HCT116 (cell line): ENCODE results near the gene LHPP. TPM values are rescaled to one million over a fixed set of nuclear protein-coding genes. Genes with fewer than 3 reads are reported as not detected.

Experiments used
- ATAC-seq: fragments of 200-7000 bp; cut with Tn5 transposase; 2 replicates; pipeline ENCODE4 v1.9.1; 2020; ENCODE audit warnings: mild to moderate bottlenecking, moderate library complexity
- BruUV-seq: library from RNA; stranded (reverse); fragments of 400-500 nt; replicated peaks from 2 replicates; lab custom pipeline; 2021; lab: Mats Ljungman, UMichigan
- CTCF ChIA-PET: fragments of 300-600 bp; sonication (Branson Sonifier 250); formaldehyde crosslinking; loops from one replicate; lab custom pipeline; 2021; ENCODE audit warnings: antibody characterized with exemption; lab: Charles Lee
- POLR2A ChIA-PET: fragments of 300-600, 350-600 bp; sonication (Branson Sonifier 250); formaldehyde crosslinking; loops from one replicate; lab custom pipeline; 2021; ENCODE audit warnings: antibody characterized with exemption; lab: Charles Lee
- RAD21 ChIA-PET, 2 experiments: fragments of 300-600 bp; sonication (Branson Sonifier 250); formaldehyde crosslinking; loops; one replicate each; lab custom pipeline; 2023; ENCODE audit warnings: low total read pairs in 2 of 2; ENCODE audit not compliant: uncharacterized antibody in 2 of 2, unreplicated experiment in 2 of 2, low non-redundant PET in 1 of 2; lab: Charles Lee
- DNase-seq: peaks from one replicate; pipeline ENCODE4 v3.0.0-alpha.2; 2010; ENCODE audit warnings: low read depth, low spot score
- H2AFZ ChIP-seq: fragments of 200-600 bp; shearing (Covaris generic), sonication (generic); 2 replicates; pipeline ENCODE4 v1.6.1; 2017; ENCODE audit warnings: low read depth, mixed run types, mixed read lengths, antibody characterized with exemption, low read length; ENCODE audit not compliant: poor library complexity, severe bottlenecking
- H3K27ac ChIP-seq: 2 replicates; pipeline ENCODE4 v1.5.1; 2012; ENCODE audit warnings: low read depth, low read length
- H3K27me3 ChIP-seq: fragments of 200-600 bp; sonication (generic); 2 replicates; pipeline ENCODE4 v1.6.1; 2016; ENCODE audit warnings: mixed run types, low read length, mixed read lengths; ENCODE audit not compliant: insufficient read depth
- H3K36me3 ChIP-seq, 2 experiments: fragments of 200-500 bp in 1 of 2; fragments of 200-600 bp in 1 of 2; sonication (Bioruptor generic) in 1 of 2; sonication (generic) in 1 of 2; 2 replicates each; pipeline versions ENCODE4 v1.5.1 to v1.6.1; 2014 to 2016; ENCODE audit warnings: low read length in 2 of 2, inconsistent platforms in 1 of 2, mixed read lengths in 1 of 2, mixed run types in 1 of 2; ENCODE audit not compliant: insufficient read depth in 2 of 2, control insufficient read depth in 1 of 2
- H3K4me1 ChIP-seq, 2 experiments: fragments of 200-600 bp in 1 of 2; sonication (generic) in 1 of 2; 2 replicates each; pipeline versions ENCODE4 v1.5.1 to v1.6.1; 2012 to 2017; ENCODE audit warnings: low read length in 2 of 2, inconsistent platforms in 1 of 2, mild to moderate bottlenecking in 1 of 2, mixed read lengths in 1 of 2, mixed run types in 1 of 2, moderate library complexity in 1 of 2; ENCODE audit not compliant: insufficient read depth in 2 of 2, control insufficient read depth in 1 of 2
- H3K4me2 ChIP-seq: fragments of 200-600 bp; sonication (generic); 2 replicates; pipeline ENCODE4 v1.6.1; 2017; ENCODE audit warnings: mixed run types, low read length, mixed read lengths
- H3K4me3 ChIP-seq, 2 experiments: fragments of 200-600 bp in 1 of 2; sonication (generic) in 1 of 2; replicated peaks in 1 of 2; 2 replicates each; pipeline ENCODE4 v1.5.1; 2011 to 2016; ENCODE audit warnings: low read length in 2 of 2, control low read depth in 1 of 2, low read depth in 1 of 2, mild to moderate bottlenecking in 1 of 2, mixed read lengths in 1 of 2, mixed run types in 1 of 2
- H3K79me2 ChIP-seq: fragments of 200-600 bp; sonication (generic); 2 replicates; pipeline ENCODE4 v1.6.1; 2017; ENCODE audit warnings: mild to moderate bottlenecking, mixed run types, low read length, moderate library complexity, mixed read lengths; ENCODE audit not compliant: insufficient read depth
- H3K9ac ChIP-seq: fragments of 200-600 bp; sonication (generic); 2 replicates; pipeline ENCODE4 v1.6.1; 2016; ENCODE audit warnings: low read length, mixed read lengths
- H3K9me2 ChIP-seq: fragments of 200-600 bp; sonication (generic), shearing (Covaris generic); 2 replicates; pipeline ENCODE4 v1.6.1; 2017; ENCODE audit warnings: mixed run types, mild to moderate bottlenecking, moderate library complexity; ENCODE audit not compliant: insufficient read depth
- H3K9me3 ChIP-seq, 2 experiments: fragments of 200-500 bp in 1 of 2; fragments of 200-600 bp in 1 of 2; sonication (Bioruptor generic) in 1 of 2; sonication (generic) in 1 of 2; 2 replicates each; pipeline ENCODE4 v1.6.1; 2014 to 2017; ENCODE audit warnings: low read length in 2 of 2, mixed read lengths in 2 of 2, inconsistent platforms in 1 of 2, low read depth in 1 of 2, mild to moderate bottlenecking in 1 of 2, mixed run types in 1 of 2, moderate library complexity in 1 of 2; ENCODE audit not compliant: control insufficient read depth in 1 of 2, insufficient read depth in 1 of 2
- H4K20me1 ChIP-seq: fragments of 200-600 bp; sonication (generic), shearing (Covaris generic); 2 replicates; pipeline ENCODE4 v1.6.1; 2017; ENCODE audit warnings: mixed run types, mild to moderate bottlenecking, moderate library complexity; ENCODE audit not compliant: insufficient read depth
- CBX3 ChIP-seq: IDR thresholded peaks from 2 replicates; pipeline ENCODE4 v1.6.1; 2012; ENCODE audit warnings: low read depth
- FOSL1 ChIP-seq: IDR thresholded peaks from 2 replicates; pipeline ENCODE4 v1.6.1; 2012; ENCODE audit warnings: low read depth
- RAD21 ChIP-seq: IDR thresholded peaks from 2 replicates; pipeline ENCODE4 v1.6.1; 2012; ENCODE audit warnings: low read depth, mild to moderate bottlenecking
- SIN3A ChIP-seq: IDR thresholded peaks from 2 replicates; pipeline ENCODE4 v1.6.1; 2012; ENCODE audit warnings: low read depth
- TCF7L2 ChIP-seq: IDR thresholded peaks from 2 replicates; pipeline ENCODE4 v1.7.0; 2011; ENCODE audit warnings: borderline replicate concordance, inconsistent platforms; ENCODE audit not compliant: insufficient read depth, insufficient read length; ENCODE audit errors: extremely low read depth
- YY1 ChIP-seq: IDR thresholded peaks from 2 replicates; pipeline ENCODE4 v1.6.1; 2011; ENCODE audit warnings: low read length, low read depth, moderate library complexity, mild to moderate bottlenecking; ENCODE audit not compliant: insufficient replicate concordance; ENCODE audit errors: extremely low read depth
- ZBTB33 ChIP-seq: IDR thresholded peaks from 2 replicates; pipeline ENCODE4 v1.6.1; 2011; ENCODE audit warnings: mild to moderate bottlenecking, low read length, moderate library complexity; ENCODE audit not compliant: insufficient replicate concordance; ENCODE audit errors: extremely low read depth
- ZFX ChIP-seq: fragments of 450-650 bp; IDR thresholded peaks from 2 replicates; pipeline ENCODE4 v1.6.1; 2017
- intact Hi-C: fragments of 100-400 bp; cut with micrococcal nuclease; formaldehyde crosslinking; loops from 2 replicates; pipeline ENCODE4 v1.10.0; 2022
- total RNA-seq: library from RNA; stranded (reverse); gene quantifications from one replicate; pipeline ENCODE4 v1.2.1, GENCODE V29; 2021; ENCODE audit not compliant: unreplicated experiment

The LHPP gene
- total RNA-seq, 1 experiment from 2014 or later = 45.8 TPM

GRCh38 chr10:124588736-124589490 lies 127.3 kb downstream of the LHPP start:
- H3K4me2 ChIP-seq = peak overlapping the region; percentile 50
- H3K9ac ChIP-seq = 0 out of 2 replicates have a peak overlapping the region, but pooled peaks have one; percentile 1
- H3K79me2 ChIP-seq = no peaks in the 10 kb centered on the region
- no TSS peak for BruUV-seq
- POLR2A ChIA-PET = no interaction called here
- no peaks in the 10 kb centered on the region for H3K36me3 ChIP-seq
- CTCF ChIA-PET = no interaction called here
- no peaks in the 10 kb centered on the region for H3K9me2 ChIP-seq
- H3K27ac ChIP-seq = no peak overlapping the region
- RAD21 ChIA-PET = no interaction called here
- no peak overlapping the region for H3K4me3 ChIP-seq
- ATAC-seq (peak; percentile 65), DNase-seq (no peak)
- H3K9me3 ChIP-seq = no peaks in the 10 kb centered on the region
- intact Hi-C loops = no loop called here
- no peaks in the 10 kb centered on the region for H3K27me3 ChIP-seq
- no peaks in the 10 kb centered on the region for H4K20me1 ChIP-seq
- H2AFZ ChIP-seq = no peak overlapping the region
- TF ChIP-seq RAD21 (no peak), SIN3A (no peak), ZBTB33 (no peak), TCF7L2 (no peak), ZFX (no peak), YY1 (no peak), CBX3 (no peak), FOSL1 (no peak)
- peaks cover 6 to 20% of the 10 kb centered on the region in 2 experiments; a peak in 3 of 4 replicates for H3K4me1 ChIP-seq
